CD8-positive, alpha-beta memory T cell (primary cell): Measurements from ENCODE around the gene HDGFL1. TPM values are rescaled to one million over a fixed set of nuclear protein-coding genes. Genes with fewer than 3 reads are reported as not detected.

Experiments used
- CTCF ChIA-PET: fragments of 350-600 bp; sonication (Branson Sonifier 250); formaldehyde crosslinking; loops from one replicate; lab custom pipeline; 2021; ENCODE audit warnings: antibody characterized with exemption; lab: Charles Lee
- POLR2A ChIA-PET: fragments of 350-600 bp; sonication (Branson Sonifier 250); formaldehyde crosslinking; loops from one replicate; lab custom pipeline; 2021; ENCODE audit warnings: antibody characterized with exemption; lab: Charles Lee
- DNase-seq, 5 donors: peaks; one replicate each; pipeline versions ENCODE4 v3.0.0 to v3.0.0-alpha.2; 2020 to 2022; ENCODE audit warnings: mixed read lengths in 1 of 5
- H3K27ac ChIP-seq: one replicate; pipeline ENCODE4 v1.7.0; 2013; ENCODE audit warnings: low read depth, mild to moderate bottlenecking, low read length, moderate library complexity
- H3K27me3 ChIP-seq: 2 replicates; pipeline ENCODE4 v1.7.0; 2013; ENCODE audit warnings: low read length, mild to moderate bottlenecking; ENCODE audit not compliant: insufficient read depth, poor library complexity, severe bottlenecking
- H3K36me3 ChIP-seq: 2 replicates; pipeline ENCODE4 v1.7.0; 2013; ENCODE audit warnings: mild to moderate bottlenecking, low read length, moderate library complexity; ENCODE audit not compliant: insufficient read depth
- H3K4me1 ChIP-seq: 2 replicates; pipeline ENCODE4 v1.7.0; 2013; ENCODE audit warnings: mild to moderate bottlenecking, low read length, moderate library complexity; ENCODE audit not compliant: insufficient read depth
- H3K4me3 ChIP-seq: 2 replicates; pipeline ENCODE4 v1.7.0; 2013; ENCODE audit warnings: mild to moderate bottlenecking, low read length
- H3K9me3 ChIP-seq: 2 replicates; pipeline ENCODE4 v1.7.0; 2013; ENCODE audit warnings: mild to moderate bottlenecking, low read length
- H3K27ac Mint-ChIP-seq, 8 donors: one replicate each; pipeline ENCODE4 v1.8.0; 2020 to 2021; ENCODE audit warnings: mixed read lengths in 8 of 8, mild to moderate bottlenecking in 6 of 8, inconsistent platforms in 3 of 8, moderate library complexity in 3 of 8
- H3K27me3 Mint-ChIP-seq, 2 donors: one replicate each; pipeline ENCODE4 v1.8.0; 2020 to 2021; ENCODE audit warnings: mixed read lengths in 2 of 2, mild to moderate bottlenecking in 1 of 2, moderate library complexity in 1 of 2
- H3K36me3 Mint-ChIP-seq, 3 donors: one replicate each; pipeline ENCODE4 v1.8.0; 2020 to 2021; ENCODE audit warnings: mixed read lengths in 3 of 3, inconsistent platforms in 1 of 3, mild to moderate bottlenecking in 1 of 3
- H3K4me1 Mint-ChIP-seq, 3 donors: one replicate each; pipeline ENCODE4 v1.8.0; 2020 to 2021; ENCODE audit warnings: mixed read lengths in 3 of 3, inconsistent platforms in 1 of 3, mild to moderate bottlenecking in 1 of 3
- H3K4me3 Mint-ChIP-seq, 7 donors: one replicate each; pipeline ENCODE4 v1.8.0; 2020 to 2021; ENCODE audit warnings: mixed read lengths in 7 of 7, mild to moderate bottlenecking in 6 of 7, moderate library complexity in 4 of 7, inconsistent platforms in 2 of 7
- H3K9me3 Mint-ChIP-seq, 5 donors: one replicate each; pipeline ENCODE4 v1.8.0; 2020 to 2022; ENCODE audit warnings: mixed read lengths in 5 of 5, mild to moderate bottlenecking in 3 of 5, moderate library complexity in 2 of 5, inconsistent platforms in 1 of 5
- polyA plus RNA-seq: library from polyadenylated mRNA; unstranded; fragments of 300-500 nt; fragmentation: Illumina TruSeq; gene quantifications from one replicate; pipeline ENCODE4 v1.2.3, GENCODE V29; 2021
- total RNA-seq, 2 experiments: library from RNA; stranded (reverse); gene quantifications; one replicate each; pipeline ENCODE4 v1.2.3, GENCODE V29; 2021

HDGFL1 gene
- total and polyA plus RNA-seq, 3 experiments from 2014 or later, result not detected

DNA sequence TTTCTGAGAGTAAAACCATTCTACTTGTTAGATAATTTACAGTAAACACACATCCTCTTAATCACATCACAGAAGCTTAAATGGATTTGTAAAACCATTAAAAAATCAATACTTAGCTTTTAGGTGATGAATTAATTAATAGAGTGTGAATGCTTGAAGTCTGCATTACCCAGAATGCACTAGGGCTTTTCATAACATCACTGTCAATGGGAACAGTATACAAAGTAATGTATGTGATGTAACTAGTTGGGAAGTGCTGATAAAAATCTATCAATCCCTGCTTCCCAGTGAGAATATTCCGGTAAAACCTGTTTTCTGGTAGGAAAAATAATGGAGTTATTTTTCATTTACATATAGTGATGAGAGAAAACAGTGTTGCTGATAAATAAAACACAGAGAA lies 23.1 kb upstream of the HDGFL1 start:
- Mint-ChIP-seq H3K36me3 (no peaks in the 10 kb centered on the region), H3K27me3 (no peaks in the 10 kb centered on the region), H3K9me3 (peaks cover 3 to 16% (median 4%) of the 10 kb centered on the region in 5 donors), H3K27ac (no peak overlapping the region), H3K4me3 (no peak overlapping the region), H3K4me1 (no peaks in the 10 kb centered on the region)
- Histone ChIP-seq H3K27me3 (no peaks in the 10 kb centered on the region), H3K4me1 (no peaks in the 10 kb centered on the region), H3K36me3 (no peaks in the 10 kb centered on the region), H3K4me3 (no peak overlapping the region), H3K27ac (no peak overlapping the region), H3K9me3 (no peaks in the 10 kb centered on the region)
- no peak for DNase-seq
- ChIA-PET POLR2A (no interaction called here), CTCF (no interaction called here)

- CTCF ChIA-PET, result no interaction called here
- H3K4me1 ChIP-seq, result no peaks in the 10 kb centered on the region
- H3K27ac ChIP-seq, result no peak overlapping the region
- no peak for DNase-seq
- H3K27me3 ChIP-seq, result no peaks in the 10 kb centered on the region
- H3K27ac Mint-ChIP-seq, result no peak overlapping the region
- H3K4me1 Mint-ChIP-seq, result no peaks in the 10 kb centered on the region
- H3K4me3 ChIP-seq, result no peak overlapping the region
- peaks cover 0 to 9% (median 3%) of the 10 kb centered on the region in 5 donors for H3K9me3 Mint-ChIP-seq
- H3K4me3 Mint-ChIP-seq, result no peak overlapping the region
- H3K9me3 ChIP-seq, result no peaks in the 10 kb centered on the region
- H3K36me3 Mint-ChIP-seq, result no peaks in the 10 kb centered on the region
- H3K36me3 ChIP-seq, result no peaks in the 10 kb centered on the region
- POLR2A ChIA-PET, result no interaction called here
- no peaks in the 10 kb centered on the region for H3K27me3 Mint-ChIP-seq
These were observed 18.2 kb upstream of the HDGFL1 start for GRCh38 chr6:22550971-22551670.

DNA sequence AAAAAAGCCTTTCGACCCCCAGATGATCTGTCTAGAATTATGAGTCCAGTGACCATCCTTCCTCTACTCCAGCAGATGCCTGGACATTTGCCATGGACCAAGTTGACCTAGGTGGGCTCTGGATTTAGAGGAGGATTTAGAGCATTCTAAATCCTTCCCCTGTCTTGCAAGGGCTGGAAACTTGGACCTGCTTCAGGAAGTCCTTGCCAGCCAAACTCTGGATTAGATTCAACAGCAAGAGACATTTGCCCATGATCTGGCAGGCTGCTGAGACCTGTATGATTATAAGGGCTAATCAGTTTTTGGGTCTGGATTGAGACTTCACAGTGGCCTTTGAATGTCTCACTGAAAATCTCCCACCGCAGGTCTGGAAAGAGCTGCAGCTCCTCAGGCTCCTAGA lies 13.1 kb upstream of the HDGFL1 start:
- no peak for DNase-seq
- no peaks in the 10 kb centered on the region for H3K4me1 Mint-ChIP-seq
- ChIA-PET POLR2A (no interaction called here), CTCF (no interaction called here)
- Histone ChIP-seq H3K36me3 (no peaks in the 10 kb centered on the region), H3K27ac (no peak overlapping the region), H3K9me3 (no peaks in the 10 kb centered on the region), H3K27me3 (no peaks in the 10 kb centered on the region), H3K4me3 (no peak overlapping the region), H3K4me1 (no peaks in the 10 kb centered on the region)
- no peaks in the 10 kb centered on the region for H3K27me3 Mint-ChIP-seq
- no peak overlapping the region for H3K4me3 Mint-ChIP-seq
- no peak overlapping the region for H3K27ac Mint-ChIP-seq
- peaks cover 0 to 6% (median 0%) of the 10 kb centered on the region in 5 donors for H3K9me3 Mint-ChIP-seq
- no peaks in the 10 kb centered on the region for H3K36me3 Mint-ChIP-seq

DNA sequence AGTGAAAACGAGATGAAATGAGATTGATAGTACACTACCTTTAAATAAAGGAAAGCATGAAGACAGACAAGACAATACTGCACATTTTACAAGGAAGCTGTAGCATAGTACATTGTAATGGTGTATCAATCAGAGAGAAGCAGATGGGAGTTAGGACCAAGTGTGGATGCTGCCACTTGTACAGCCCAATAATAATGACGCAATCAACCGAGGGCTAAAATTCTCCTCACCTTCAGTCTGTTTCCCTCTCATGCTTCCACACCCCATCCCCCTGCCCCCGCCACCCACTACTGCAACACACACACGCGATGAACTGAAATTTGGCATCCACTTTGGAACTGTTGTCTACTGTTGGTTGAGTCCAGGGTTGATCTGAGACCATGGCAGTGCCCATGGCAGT lies 12.4 kb upstream of the HDGFL1 start:
- Histone ChIP-seq H3K4me3 (no peak overlapping the region), H3K27ac (no peak overlapping the region), H3K9me3 (no peaks in the 10 kb centered on the region), H3K4me1 (no peaks in the 10 kb centered on the region), H3K36me3 (no peaks in the 10 kb centered on the region), H3K27me3 (no peaks in the 10 kb centered on the region)
- no peak for DNase-seq
- ChIA-PET CTCF (no interaction called here), POLR2A (no interaction called here)
- Mint-ChIP-seq H3K4me3 (no peak overlapping the region), H3K27me3 (no peaks in the 10 kb centered on the region), H3K4me1 (no peaks in the 10 kb centered on the region), H3K36me3 (no peaks in the 10 kb centered on the region), H3K9me3 (peaks cover 0 to 6% (median 0%) of the 10 kb centered on the region in 5 donors), H3K27ac (no peak overlapping the region)

DNA sequence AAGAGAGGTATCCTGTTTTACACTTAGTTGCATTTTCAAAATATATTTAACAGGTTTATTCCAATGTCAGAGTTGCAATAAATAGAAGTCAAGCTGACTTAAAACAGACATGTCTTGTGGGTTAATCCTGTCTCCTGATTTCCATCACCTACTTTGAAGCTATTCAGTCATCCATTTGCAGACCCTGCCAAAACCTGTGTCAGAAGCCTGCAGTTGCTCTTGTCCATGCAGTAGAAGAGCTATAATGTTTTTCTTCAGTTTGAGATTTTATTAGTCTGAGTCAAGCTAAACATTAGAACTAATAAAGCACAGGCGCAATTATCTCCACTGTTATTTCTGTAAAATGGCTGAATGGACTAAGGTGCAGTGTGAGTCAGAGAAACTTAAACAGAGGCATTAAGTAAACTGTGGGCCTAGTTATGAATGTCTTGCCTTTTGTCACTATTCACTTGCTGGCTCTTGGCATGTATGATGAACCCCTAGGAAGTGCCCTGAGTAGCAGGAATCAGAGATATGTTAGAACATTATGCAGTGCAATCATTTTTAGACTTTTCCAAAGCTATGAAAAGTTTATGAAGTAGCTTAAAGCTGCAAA lies 11.0 kb upstream of the HDGFL1 start:
- H3K4me1 Mint-ChIP-seq, result no peaks in the 10 kb centered on the region
- DNase-seq, result no peak
- H3K36me3 Mint-ChIP-seq, result no peaks in the 10 kb centered on the region
- no peak overlapping the region for H3K4me3 ChIP-seq
- no peak overlapping the region for H3K27ac ChIP-seq
- no peaks in the 10 kb centered on the region for H3K4me1 ChIP-seq
- CTCF ChIA-PET, result interaction anchor here (1.0 kb wide), 1 partner anchor 9 kb away, joined by 3 read pairs; no protein-coding TSS in a partner anchor
- no peak overlapping the region for H3K27ac Mint-ChIP-seq
- peaks cover 0 to 6% (median 0%) of the 10 kb centered on the region in 5 donors for H3K9me3 Mint-ChIP-seq
- H3K4me3 Mint-ChIP-seq, result no peak overlapping the region
- POLR2A ChIA-PET, result no interaction called here
- no peaks in the 10 kb centered on the region for H3K27me3 ChIP-seq
- no peaks in the 10 kb centered on the region for H3K36me3 ChIP-seq
- H3K9me3 ChIP-seq, result no peaks in the 10 kb centered on the region
- no peaks in the 10 kb centered on the region for H3K27me3 Mint-ChIP-seq

DNA sequence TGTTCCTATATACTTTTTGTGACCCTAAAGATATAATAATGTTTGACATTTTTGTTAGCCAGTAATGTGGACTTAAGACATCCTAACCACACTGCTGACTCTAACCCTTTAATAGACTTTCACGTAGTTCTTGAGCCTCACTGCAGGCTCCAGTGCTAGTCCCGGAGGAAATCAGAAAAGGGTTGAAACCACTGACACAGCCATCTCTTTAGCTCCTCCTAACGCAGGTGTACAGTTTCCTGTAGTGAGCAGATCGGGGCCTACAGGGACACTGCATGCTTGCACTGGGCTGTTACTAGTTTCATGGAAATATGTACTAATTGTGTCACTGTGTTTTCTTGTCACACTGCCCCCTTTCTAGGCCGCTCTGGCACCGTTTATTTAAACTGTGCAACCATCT lies 512 bp upstream of the HDGFL1 start:
- Mint-ChIP-seq H3K4me3 (no peak overlapping the region), H3K27me3 (no peaks in the 10 kb centered on the region), H3K9me3 (peaks cover 0 to 20% (median 6%) of the 10 kb centered on the region in 5 donors), H3K27ac (no peak overlapping the region), H3K36me3 (no peaks in the 10 kb centered on the region), H3K4me1 (no peaks in the 10 kb centered on the region)
- H3K27ac ChIP-seq, result no peak overlapping the region
- ChIA-PET CTCF (no interaction called here), POLR2A (no interaction called here)
- H3K36me3 ChIP-seq, result no peaks in the 10 kb centered on the region
- H3K27me3 ChIP-seq, result no peaks in the 10 kb centered on the region
- H3K4me3 ChIP-seq, result no peak overlapping the region
- H3K4me1 ChIP-seq, result no peaks in the 10 kb centered on the region
- no peaks in the 10 kb centered on the region for H3K9me3 ChIP-seq
- DNase-seq, result no peak

- Mint-ChIP-seq H3K4me3 (no peak overlapping the region), H3K36me3 (no peaks in the 10 kb centered on the region), H3K4me1 (no peaks in the 10 kb centered on the region), H3K9me3 (peaks cover 0 to 20% (median 6%) of the 10 kb centered on the region in 5 donors), H3K27me3 (no peaks in the 10 kb centered on the region), H3K27ac (no peak overlapping the region)
- Histone ChIP-seq H3K27ac (no peak overlapping the region), H3K9me3 (no peaks in the 10 kb centered on the region), H3K4me3 (no peak overlapping the region), H3K36me3 (no peaks in the 10 kb centered on the region), H3K27me3 (no peaks in the 10 kb centered on the region), H3K4me1 (no peaks in the 10 kb centered on the region)
- POLR2A ChIA-PET, result no interaction called here
- no peak for DNase-seq
- CTCF ChIA-PET, result no interaction called here
These were observed 802 bp downstream of the HDGFL1 start for GRCh38 chr6:22570185-22570551.

DNA sequence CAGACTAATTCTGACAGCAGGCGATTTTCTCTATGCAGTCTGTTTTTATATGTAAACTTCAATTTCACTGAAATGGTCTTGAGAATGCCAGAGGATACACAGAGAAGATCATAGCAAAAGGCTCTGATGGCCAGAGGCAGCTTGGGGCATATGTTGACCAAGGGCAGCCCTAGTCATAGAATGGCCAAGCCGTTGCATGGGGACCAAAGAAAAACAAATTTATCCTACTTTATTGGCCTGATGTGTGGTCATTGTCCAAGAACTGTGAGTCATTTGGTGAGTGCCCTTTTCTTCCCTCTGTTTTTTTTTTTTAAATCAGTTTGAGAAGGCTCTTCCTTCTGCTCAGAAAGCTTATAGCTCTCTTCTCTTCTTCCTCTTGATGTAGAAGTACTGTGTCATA lies 5.8 kb downstream of the HDGFL1 start:
- Mint-ChIP-seq H3K4me3 (no peak overlapping the region), H3K27ac (no peak overlapping the region), H3K27me3 (no peaks in the 10 kb centered on the region), H3K4me1 (no peaks in the 10 kb centered on the region), H3K9me3 (peaks cover 0 to 26% (median 8%) of the 10 kb centered on the region in 5 donors), H3K36me3 (no peaks in the 10 kb centered on the region)
- ChIA-PET POLR2A (no interaction called here), CTCF (no interaction called here)
- H3K27me3 ChIP-seq, result no peaks in the 10 kb centered on the region
- DNase-seq, result no peak
- H3K4me1 ChIP-seq, result no peaks in the 10 kb centered on the region
- H3K36me3 ChIP-seq, result no peaks in the 10 kb centered on the region
- H3K27ac ChIP-seq, result no peak overlapping the region
- no peak overlapping the region for H3K4me3 ChIP-seq
- H3K9me3 ChIP-seq, result no peaks in the 10 kb centered on the region
